Lower leg skin (tissue), 3 donors: ENCODE results near the gene GRIK4.

Source experiments
- POLR2A ChIP-seq, 2 donors: fragments of 450-650 bp; IDR thresholded peaks; one replicate each; pipeline ENCODE4 v1.6.1; 2016 to 2017; ENCODE audit warnings: antibody characterized with exemption in 2 of 2, mild to moderate bottlenecking in 1 of 2, moderate library complexity in 1 of 2
- TF ChIP-seq, protein P1 (sequence below), 3 donors: fragments of 450-650 bp; IDR thresholded peaks; one replicate each; pipeline ENCODE4 v1.5.1; 2016; ENCODE audit warnings: antibody characterized with exemption in 3 of 3, mild to moderate bottlenecking in 3 of 3, moderate library complexity in 2 of 3

DNA sequence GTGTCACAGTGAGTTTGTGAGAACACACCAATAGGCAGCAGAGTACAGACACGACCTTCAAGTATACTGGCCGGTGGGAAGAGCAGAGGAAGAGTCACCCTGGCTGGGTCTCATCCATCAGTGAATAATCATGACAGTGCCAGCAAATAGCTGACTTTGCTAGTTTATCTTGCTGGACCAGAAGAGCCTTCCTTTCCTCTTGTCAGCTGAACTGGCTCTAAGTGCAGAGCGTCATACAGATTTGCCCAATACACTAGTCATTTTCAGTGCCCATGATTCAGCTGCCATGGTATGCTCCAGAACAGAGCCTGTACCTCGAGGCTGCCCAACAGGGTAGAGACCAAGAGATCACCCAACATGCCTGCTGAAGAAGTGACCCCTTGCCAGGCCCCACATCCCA lies 429.5 kb downstream of the GRIK4 start:
- TF ChIP-seq, protein P1, sequence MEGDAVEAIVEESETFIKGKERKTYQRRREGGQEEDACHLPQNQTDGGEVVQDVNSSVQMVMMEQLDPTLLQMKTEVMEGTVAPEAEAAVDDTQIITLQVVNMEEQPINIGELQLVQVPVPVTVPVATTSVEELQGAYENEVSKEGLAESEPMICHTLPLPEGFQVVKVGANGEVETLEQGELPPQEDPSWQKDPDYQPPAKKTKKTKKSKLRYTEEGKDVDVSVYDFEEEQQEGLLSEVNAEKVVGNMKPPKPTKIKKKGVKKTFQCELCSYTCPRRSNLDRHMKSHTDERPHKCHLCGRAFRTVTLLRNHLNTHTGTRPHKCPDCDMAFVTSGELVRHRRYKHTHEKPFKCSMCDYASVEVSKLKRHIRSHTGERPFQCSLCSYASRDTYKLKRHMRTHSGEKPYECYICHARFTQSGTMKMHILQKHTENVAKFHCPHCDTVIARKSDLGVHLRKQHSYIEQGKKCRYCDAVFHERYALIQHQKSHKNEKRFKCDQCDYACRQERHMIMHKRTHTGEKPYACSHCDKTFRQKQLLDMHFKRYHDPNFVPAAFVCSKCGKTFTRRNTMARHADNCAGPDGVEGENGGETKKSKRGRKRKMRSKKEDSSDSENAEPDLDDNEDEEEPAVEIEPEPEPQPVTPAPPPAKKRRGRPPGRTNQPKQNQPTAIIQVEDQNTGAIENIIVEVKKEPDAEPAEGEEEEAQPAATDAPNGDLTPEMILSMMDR (IDR thresholded peaks at IDR 0.05), result no peak
- TF ChIP-seq POLR2A (IDR thresholded peaks at IDR 0.05), result no peak
